Endothelial cell (in vitro differentiated cells): ENCODE measurements around the gene IPO4. TPM values are rescaled to one million over a fixed set of nuclear protein-coding genes. Genes with fewer than 3 reads are reported as not detected.

Source experiments
- DNase-seq: peaks from one replicate; pipeline ENCODE4 v3.0.0; 2021; ENCODE audit warnings: low spot score
- H3K27ac Mint-ChIP-seq: one replicate; pipeline ENCODE4 v1.8.0; 2021; ENCODE audit warnings: mixed read lengths, inconsistent platforms; ENCODE audit not compliant: unreplicated experiment
- H3K27me3 Mint-ChIP-seq: one replicate; pipeline ENCODE4 v1.8.0; 2021; ENCODE audit warnings: mild to moderate bottlenecking, moderate library complexity, mixed read lengths, inconsistent platforms; ENCODE audit not compliant: unreplicated experiment
- H3K36me3 Mint-ChIP-seq: one replicate; pipeline ENCODE4 v1.8.0; 2021; ENCODE audit warnings: mild to moderate bottlenecking, low read depth, mixed read lengths, inconsistent platforms; ENCODE audit not compliant: unreplicated experiment
- H3K4me1 Mint-ChIP-seq: one replicate; pipeline ENCODE4 v1.8.0; 2021; ENCODE audit warnings: mild to moderate bottlenecking, mixed read lengths, inconsistent platforms; ENCODE audit not compliant: unreplicated experiment
- H3K4me3 Mint-ChIP-seq: one replicate; pipeline ENCODE4 v1.8.0; 2021; ENCODE audit warnings: mild to moderate bottlenecking, mixed read lengths, inconsistent platforms; ENCODE audit not compliant: unreplicated experiment
- H3K9me3 Mint-ChIP-seq: one replicate; pipeline ENCODE4 v1.8.0; 2021; ENCODE audit warnings: mixed read lengths, inconsistent platforms; ENCODE audit not compliant: unreplicated experiment
- CTCF ChIP-seq: fragments of 200-600 bp; sonication (generic); IDR thresholded peaks from one replicate; pipeline ENCODE4 v1.5.0; 2021; ENCODE audit warnings: antibody characterized with exemption; ENCODE audit not compliant: unreplicated experiment
- total RNA-seq: library from RNA; stranded (reverse); fragmentation: NEBNext Ultra II Directional; extraction: Animal tissue kit (Norgen Biotek cat#: 25700); gene quantifications from one replicate; pipeline ENCODE4 v1.2.1, GENCODE V29; 2021; ENCODE audit not compliant: unreplicated experiment

Gene IPO4
- total RNA-seq, 1 donor from 2014 or later: 29.0 TPM

DNA sequence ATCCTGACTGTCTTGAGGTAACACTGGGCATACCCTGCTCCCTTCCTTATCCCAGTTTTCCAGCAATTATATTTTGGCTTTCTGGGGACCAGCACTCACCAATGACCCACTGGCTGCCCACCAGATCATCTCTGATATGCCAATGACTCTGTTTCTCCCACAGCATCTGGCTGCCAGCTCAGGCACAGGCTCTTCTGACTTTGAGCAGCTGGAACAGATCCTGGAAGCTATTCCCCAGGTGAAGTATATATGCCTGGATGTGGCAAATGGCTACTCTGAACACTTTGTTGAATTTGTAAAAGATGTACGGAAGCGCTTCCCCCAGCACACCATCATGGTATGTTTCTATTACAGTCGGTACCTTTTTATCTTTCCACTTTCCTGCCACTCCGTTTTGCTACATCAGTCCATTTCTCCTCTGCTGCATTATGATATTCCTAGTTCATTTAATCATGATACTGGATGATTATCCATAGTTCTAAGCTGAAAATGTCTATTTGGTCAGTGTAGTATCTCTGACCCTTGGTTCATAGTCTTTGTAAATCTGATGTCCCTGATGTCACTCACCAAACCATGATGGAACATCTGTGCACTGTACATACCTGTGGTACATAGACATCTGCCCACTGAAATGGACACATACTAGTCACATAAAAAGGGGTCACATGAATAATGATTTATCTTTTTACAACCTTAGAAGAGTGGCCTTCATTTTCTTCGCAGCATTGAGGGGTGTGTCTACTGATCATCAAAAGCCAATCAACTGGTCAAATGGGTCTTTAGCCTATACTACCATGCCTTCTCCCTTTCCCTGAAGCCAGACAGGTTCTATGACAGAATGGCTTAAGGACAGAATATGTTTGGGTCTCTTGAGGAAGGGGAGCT lies 47.4 kb upstream of the IPO4 start:
- Mint-ChIP-seq H3K9me3 (no peaks in the 10 kb centered on the region), H3K4me3 (peak overlapping the region; percentile 40), H3K36me3 (peaks cover 42% of the 10 kb centered on the region), H3K27ac (no peak overlapping the region), H3K27me3 (peaks cover 6% of the 10 kb centered on the region), H3K4me1 (peaks cover 17% of the 10 kb centered on the region)
- no peak for TF ChIP-seq CTCF
- DNase-seq: no peak

DNA sequence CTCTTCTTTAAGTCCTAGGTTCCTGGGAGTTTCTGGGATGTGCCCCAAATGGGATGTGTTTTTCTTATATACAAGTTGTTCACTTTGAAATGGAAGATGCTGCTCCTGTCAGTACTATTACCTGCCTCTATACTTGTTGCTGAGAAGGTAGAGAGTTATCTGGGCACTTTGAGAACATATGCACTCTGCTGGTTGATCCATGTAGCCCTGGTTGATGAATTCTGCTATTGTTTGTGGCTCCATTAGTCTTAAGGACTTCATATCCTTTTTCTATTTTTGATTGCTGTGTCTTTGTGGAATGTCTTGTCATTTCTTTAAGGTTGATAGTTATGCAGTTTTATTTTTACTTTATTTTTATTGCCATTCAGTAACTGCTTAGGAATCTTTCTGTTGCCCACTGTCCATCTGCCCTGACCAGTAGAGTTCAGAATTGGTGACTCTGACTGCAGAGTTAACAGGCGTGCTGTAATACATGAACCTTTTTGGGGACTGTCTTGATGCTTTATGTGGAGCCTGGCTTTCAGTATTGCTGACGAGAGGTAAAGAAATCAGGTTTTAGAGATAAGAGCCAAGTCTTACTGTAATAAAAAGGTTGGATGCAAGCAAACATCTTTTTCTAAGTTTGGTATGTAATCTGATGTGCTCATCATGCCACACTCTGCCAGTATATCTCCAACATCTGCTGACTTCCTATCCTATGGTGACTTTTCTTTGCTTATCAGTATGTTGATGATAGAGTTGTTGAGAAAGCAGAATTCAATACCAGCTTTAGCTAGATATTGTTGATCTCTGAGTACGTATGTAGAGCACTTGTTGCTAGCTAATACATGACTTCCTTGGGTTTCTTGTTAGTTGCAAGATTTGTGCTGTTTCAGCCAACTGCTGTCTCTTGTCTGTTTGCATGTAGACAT lies 45.7 kb upstream of the IPO4 start:
- no peak overlapping the region for H3K27ac Mint-ChIP-seq
- peaks cover 32% of the 10 kb centered on the region for H3K36me3 Mint-ChIP-seq
- peak overlapping the region; percentile 80 for H3K4me3 Mint-ChIP-seq
- no peak for TF ChIP-seq CTCF
- no peaks in the 10 kb centered on the region for H3K9me3 Mint-ChIP-seq
- no peak for DNase-seq
- H3K27me3 Mint-ChIP-seq: peaks cover 2% of the 10 kb centered on the region
- H3K4me1 Mint-ChIP-seq: peaks cover 18% of the 10 kb centered on the region

GRCh38 chr14:24233538-24233866 lies 44.9 kb upstream of the IPO4 start:
- TF ChIP-seq CTCF: no peak
- H3K4me3 Mint-ChIP-seq: peak overlapping the region; percentile 98
- DNase-seq: no peak
- H3K9me3 Mint-ChIP-seq: no peaks in the 10 kb centered on the region
- peaks cover 32% of the 10 kb centered on the region for H3K36me3 Mint-ChIP-seq
- peaks cover 2% of the 10 kb centered on the region for H3K27me3 Mint-ChIP-seq
- H3K4me1 Mint-ChIP-seq: peaks cover 18% of the 10 kb centered on the region
- H3K27ac Mint-ChIP-seq: peak overlapping the region; percentile 94

- Mint-ChIP-seq H3K36me3 (peaks cover 27% of the 10 kb centered on the region), H3K27ac (peak within 1 kb of the TSS; percentile 94), H3K4me3 (peak within 1 kb of the TSS; percentile 98), H3K27me3 (peaks cover 2% of the 10 kb centered on the region), H3K9me3 (no peaks in the 10 kb centered on the region), H3K4me1 (peaks cover 18% of the 10 kb centered on the region)
- no peak for DNase-seq
- TF ChIP-seq CTCF: no peak
These were observed 44.3 kb upstream of the IPO4 start, which contains the start of gene GMPR2 for GRCh38 chr14:24232645-24233537. Gene GMPR2, plus strand, starts transcription at chr14:24232929. Its CDS starts 325 bp downstream, at chr14:24233254.
